ENCODE data around the gene TSPEAR.
"Not testable (repeated sequence)": the region's sequence is repeated elsewhere in the genome, so short reads cannot be mapped to it uniquely, and the experiment has no call there.

TSPEAR gene

DNA sequence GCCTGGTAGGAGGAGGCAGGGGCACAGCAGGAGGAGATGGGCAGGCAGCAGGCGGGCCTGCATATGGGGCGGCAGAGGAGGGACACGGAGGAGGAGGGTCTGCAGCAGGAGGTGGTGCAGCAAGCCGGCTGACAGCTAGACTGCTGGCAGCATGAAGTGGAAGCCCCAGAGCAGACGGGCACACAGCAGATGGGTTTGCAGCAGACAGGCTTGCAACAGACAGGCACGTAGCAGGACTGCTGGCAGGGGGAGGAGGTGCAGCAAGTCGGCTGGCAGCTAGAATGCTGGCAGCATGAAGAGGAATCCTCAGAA, 131.6 kb downstream of the TSPEAR start:
- DNase-seq: no peak
- peaks cover 22% of the 10 kb centered on the region for H3K9me3 Mint-ChIP-seq
- H3K27ac Mint-ChIP-seq: no peak overlapping the region
- no peaks in the 10 kb centered on the region for H3K36me3 Mint-ChIP-seq (ENCODE audit: low read depth)
- peaks cover 5% of the 10 kb centered on the region for H3K27me3 Mint-ChIP-seq
- no peak overlapping the region for H3K4me3 Mint-ChIP-seq
- H3K4me1 Mint-ChIP-seq (ENCODE audit: low read depth): peaks cover 15% of the 10 kb centered on the region

DNA sequence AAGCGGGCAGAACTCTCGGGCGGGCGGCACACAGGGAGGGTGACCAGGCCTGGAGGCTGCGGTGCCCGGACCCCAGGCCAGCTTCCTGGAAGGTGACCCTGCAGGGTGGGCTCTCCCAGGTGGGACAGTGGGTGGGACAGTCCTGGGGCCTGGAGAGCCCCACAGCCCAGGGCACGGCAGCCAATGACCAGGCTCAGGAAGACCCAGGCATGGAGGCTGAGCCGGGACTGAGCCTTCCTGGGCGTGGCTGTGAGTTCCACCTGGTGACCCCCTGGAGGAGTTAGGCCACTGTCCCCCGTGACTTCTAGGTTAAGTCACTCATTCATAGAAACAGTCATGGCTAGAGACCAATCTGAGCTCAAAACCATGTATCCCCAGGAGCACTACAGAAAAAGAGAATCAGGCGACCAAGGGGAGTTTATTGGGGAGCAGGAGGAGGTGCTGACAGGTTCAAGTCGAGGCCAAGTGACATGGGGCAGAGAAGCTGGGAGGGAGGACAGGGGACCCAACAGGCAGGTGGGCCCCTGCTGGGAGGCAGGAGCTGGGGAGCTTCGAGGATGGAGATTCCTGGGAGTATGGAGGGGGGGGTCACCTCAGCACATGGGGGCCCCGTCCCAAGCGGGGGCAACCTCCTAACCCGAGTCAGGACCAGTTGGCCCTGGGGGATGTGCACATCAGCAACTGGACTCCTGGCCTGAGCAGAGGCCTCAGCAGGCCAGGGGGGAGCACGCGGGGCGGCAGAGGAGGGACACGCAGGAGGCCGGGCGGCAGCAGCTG, 132.1 kb downstream of the TSPEAR start:
- H3K4me1 Mint-ChIP-seq (ENCODE audit: low read depth): peaks cover 19% of the 10 kb centered on the region

DNA sequence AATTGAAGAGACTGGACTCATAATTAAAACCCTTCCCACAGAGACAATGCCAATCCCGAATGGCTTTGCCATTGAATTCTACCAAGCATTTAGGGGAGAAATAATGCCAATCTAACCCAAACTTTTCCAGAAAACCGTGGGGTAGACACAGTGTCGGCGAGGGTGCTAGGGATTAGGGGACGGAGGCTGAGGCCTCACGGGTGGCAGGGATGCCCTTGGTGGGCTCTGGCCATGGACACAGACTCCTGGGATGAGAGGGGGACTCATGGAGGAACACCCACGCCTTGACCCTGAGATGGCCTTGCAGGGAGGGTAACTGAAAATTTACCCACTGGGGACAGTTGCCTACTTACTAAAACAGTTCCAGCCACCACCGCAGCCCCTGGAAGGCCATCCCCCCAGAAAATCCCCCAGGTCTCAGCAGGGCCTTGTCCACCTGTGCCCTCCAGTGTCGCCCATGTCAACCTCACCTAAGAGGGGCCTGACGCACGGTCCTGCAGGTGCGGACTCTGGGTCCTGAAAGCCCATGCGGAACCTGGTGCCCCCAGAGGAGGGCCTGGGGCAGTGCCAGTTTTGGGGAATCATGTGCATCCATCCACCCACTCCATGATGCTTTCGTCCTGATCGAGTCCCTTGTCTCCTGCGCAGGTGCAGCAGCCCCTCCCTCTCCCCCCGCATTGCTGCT, 132.9 kb downstream of the TSPEAR start:
- H3K27ac Mint-ChIP-seq: no peak overlapping the region
- peaks cover 22% of the 10 kb centered on the region for H3K9me3 Mint-ChIP-seq
- H3K4me3 Mint-ChIP-seq: no peak overlapping the region
- peaks cover 9% of the 10 kb centered on the region for H3K27me3 Mint-ChIP-seq
- no peaks in the 10 kb centered on the region for H3K36me3 Mint-ChIP-seq (ENCODE audit: low read depth)
- peaks cover 12% of the 10 kb centered on the region for H3K4me1 Mint-ChIP-seq (ENCODE audit: low read depth)
- DNase-seq: peak; percentile 5

More for the DNA sequence above, 132.1 kb downstream of the TSPEAR start:
- Mint-ChIP-seq H3K9me3 (peaks cover 22% of the 10 kb centered on the region), H3K27me3 (peaks cover 9% of the 10 kb centered on the region), H3K4me3 (no peak overlapping the region), H3K36me3 (ENCODE audit: low read depth) (no peaks in the 10 kb centered on the region), H3K27ac (no peak overlapping the region)
- peak; percentile 14 for DNase-seq

DNA sequence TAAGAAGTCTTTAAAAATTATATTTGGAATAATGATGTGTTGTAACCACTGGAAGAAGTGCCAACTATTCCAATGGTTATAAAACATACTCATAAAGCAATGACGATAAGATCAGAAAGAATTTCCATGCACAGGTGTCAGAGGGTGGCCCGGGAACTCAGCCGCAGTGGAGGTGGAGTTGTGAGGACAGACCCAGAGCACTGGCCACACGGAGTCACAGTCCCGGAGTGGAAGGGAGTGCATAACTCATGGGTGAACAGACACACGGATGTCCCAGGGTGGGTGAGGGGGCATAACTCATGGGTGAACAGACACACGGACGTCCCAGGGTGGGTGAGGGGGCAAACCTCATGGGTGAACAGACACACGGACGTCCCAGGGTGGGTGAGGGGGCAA, 135.3 kb downstream of the TSPEAR start:
- Mint-ChIP-seq H3K4me1 (ENCODE audit: low read depth) (peaks cover 9% of the 10 kb centered on the region), H3K36me3 (ENCODE audit: low read depth) (no peaks in the 10 kb centered on the region), H3K9me3 (peaks cover 12% of the 10 kb centered on the region), H3K27ac (no peak overlapping the region), H3K4me3 (no peak overlapping the region), H3K27me3 (peaks cover 12% of the 10 kb centered on the region)
- peak; percentile 5 for DNase-seq

DNA sequence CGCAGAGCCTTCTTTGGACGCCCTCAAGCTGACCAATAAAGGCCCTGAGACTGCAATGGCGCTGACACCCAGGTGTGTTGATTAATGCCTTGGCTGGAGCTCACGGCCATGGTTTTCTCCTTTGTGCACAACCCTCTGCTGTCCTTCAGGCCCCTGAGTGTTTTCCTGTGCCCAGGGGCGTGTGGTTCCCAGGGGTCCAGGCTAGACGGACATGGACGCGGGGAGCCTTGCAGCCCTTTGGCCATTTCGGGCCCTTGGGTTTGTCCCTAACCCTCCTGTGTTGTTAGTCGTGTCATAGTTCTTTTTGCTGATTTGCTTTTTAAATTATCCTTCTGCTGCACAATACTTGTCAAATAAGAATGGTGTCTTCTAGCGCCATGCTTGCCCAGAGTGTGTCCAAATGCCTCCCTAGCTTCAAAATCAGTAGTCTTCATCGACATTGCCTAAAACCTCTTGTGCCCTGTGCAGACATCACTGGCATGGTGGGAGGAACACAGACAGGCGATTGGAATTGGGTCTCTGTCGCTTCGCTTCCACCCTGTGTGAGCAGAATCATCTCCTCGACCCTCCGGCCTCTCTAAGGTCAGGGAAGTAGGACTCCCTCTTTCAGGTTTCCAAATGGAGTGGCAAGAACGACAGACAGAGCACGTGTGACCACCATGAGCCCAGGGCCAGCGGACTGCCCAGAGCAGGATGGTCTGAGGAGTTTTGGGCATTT, 135.9 kb downstream of the TSPEAR start:
- peaks cover 12% of the 10 kb centered on the region for H3K27me3 Mint-ChIP-seq
- no peak overlapping the region for H3K27ac Mint-ChIP-seq
- H3K36me3 Mint-ChIP-seq (ENCODE audit: low read depth): no peaks in the 10 kb centered on the region
- DNase-seq: peak; percentile 22
- peaks cover 9% of the 10 kb centered on the region for H3K4me1 Mint-ChIP-seq (ENCODE audit: low read depth)
- H3K9me3 Mint-ChIP-seq: peaks cover 11% of the 10 kb centered on the region
- H3K4me3 Mint-ChIP-seq: no peak overlapping the region

DNA sequence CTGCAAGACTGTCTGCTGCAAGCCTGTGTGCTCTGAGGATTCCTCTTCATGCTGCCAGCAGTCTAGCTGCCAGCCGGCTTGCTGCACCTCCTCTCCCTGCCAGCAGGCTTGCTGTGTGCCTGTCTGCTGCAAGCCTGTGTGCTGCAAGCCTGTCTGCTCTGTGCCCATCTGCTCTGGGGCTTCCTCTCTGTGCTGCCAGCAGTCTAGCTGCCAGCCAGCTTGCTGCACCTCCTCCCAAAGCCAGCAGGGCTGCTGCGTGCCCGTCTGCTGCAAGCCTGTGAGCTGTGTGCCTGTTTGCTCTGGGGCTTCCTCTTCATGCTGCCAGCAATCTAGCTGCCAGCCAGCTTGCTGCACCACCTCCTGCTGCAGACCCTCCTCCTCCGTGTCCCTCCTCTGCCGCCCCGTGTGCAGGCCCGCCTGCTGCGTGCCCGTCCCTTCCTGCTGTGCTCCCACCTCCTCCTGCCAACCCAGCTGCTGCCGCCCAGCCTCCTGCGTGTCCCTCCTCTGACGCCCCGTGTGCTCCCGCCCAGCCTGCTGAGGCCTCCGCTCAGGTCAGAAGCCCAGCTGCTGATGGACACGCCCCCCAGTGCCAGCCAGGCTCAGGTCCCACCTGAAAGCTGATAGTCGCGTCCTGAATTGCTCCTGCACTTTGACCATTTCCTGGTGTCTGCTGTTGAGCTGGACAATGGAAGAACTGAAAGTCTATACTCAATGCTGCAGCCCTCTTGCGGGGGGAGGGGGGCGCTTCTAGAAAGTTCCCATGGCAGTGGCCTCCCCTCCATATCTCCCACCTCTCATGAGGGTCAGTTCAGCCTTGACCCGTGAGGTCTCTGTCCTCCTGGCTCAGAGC, 136.7 kb downstream of the TSPEAR start:
- H3K4me1 Mint-ChIP-seq (ENCODE audit: low read depth): peaks cover 7% of the 10 kb centered on the region
- peaks cover 9% of the 10 kb centered on the region for H3K27me3 Mint-ChIP-seq
- peak; percentile 28 for DNase-seq
- H3K4me3 Mint-ChIP-seq: no peak overlapping the region
- peaks cover 11% of the 10 kb centered on the region for H3K9me3 Mint-ChIP-seq
- no peaks in the 10 kb centered on the region for H3K36me3 Mint-ChIP-seq (ENCODE audit: low read depth)
- no peak overlapping the region for H3K27ac Mint-ChIP-seq

DNA sequence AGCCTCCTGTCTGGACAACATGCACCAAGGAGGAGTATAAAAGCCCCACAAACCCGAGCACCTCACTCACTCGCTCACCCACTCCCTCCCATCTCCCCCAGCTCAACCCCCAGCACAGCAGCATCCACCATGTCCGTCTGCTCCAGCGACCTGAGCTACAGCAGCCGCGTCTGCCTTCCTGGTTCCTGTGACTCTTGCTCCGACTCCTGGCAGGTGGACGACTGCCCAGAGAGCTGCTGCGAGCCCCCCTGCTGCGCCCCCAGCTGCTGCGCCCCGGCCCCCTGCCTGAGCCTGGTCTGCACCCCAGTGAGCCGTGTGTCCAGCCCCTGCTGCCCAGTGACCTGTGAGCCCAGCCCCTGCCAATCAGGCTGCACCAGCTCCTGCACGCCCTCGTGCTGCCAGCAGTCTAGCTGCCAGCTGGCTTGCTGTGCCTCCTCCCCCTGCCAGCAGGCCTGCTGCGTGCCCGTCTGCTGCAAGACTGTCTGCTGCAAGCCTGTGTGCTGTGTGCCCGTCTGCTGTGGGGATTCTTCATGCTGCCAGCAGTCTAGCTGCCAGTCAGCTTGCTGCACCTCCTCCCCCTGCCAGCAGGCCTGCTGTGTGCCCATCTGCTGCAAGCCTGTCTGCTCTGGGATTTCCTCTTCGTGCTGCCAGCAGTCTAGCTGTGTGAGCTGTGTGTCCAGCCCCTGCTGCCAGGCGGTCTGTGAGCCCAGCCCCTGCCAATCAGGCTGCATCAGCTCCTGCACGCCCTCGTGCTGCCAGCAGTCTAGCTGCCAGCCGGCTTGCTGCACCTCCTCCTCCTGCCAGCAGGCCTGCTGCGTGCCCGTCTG, 137.5 kb downstream of the TSPEAR start, which contains the start of gene KRTAP10-4:
Gene KRTAP10-4 (plus strand): TSS at position 100 of the 827 bp plus-strand sequence. CDS start 30 bp downstream, at position 130.
- not testable (repeated sequence) for H3K4me1 Mint-ChIP-seq (ENCODE audit: low read depth); H3K27me3 Mint-ChIP-seq; H3K4me3 Mint-ChIP-seq; H3K27ac Mint-ChIP-seq; H3K36me3 Mint-ChIP-seq (ENCODE audit: low read depth)
- peaks cover 11% of the 10 kb centered on the region for H3K9me3 Mint-ChIP-seq
- peak; percentile 20 for DNase-seq

DNA sequence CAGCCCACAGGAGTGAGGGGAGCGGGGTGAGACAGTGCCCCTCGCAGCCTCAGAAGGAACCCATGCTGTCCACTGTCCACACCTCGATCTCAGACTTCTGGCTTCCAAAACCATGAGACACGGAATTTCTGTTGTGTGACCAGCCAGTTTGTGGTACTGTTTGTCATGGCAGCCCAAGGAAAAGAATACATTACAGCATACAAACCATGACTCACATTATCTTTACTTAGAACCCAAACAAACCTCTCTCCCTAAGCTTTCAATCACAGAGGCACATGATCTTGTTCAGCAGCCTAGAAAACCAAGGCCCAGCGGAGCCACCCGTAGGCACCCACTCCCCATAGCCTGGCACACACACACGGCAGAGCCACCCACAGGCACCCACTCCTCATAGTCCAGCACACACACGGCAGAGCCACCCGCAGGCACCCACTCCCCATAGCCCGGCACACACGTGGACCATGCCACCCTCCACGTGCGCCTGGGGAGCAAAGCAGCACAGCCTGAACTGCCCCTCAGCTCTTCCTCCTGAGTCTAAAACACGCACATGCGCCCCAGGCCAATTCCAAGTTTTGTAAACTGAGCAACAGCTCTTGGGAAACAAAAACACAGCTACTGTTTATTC, 138.3 kb downstream of the TSPEAR start:
- peak; percentile 13 for DNase-seq
- H3K36me3 Mint-ChIP-seq (ENCODE audit: low read depth): no peaks in the 10 kb centered on the region
- peaks cover 9% of the 10 kb centered on the region for H3K27me3 Mint-ChIP-seq
- no peak overlapping the region for H3K4me3 Mint-ChIP-seq
- H3K4me1 Mint-ChIP-seq (ENCODE audit: low read depth): peaks cover 7% of the 10 kb centered on the region
- H3K9me3 Mint-ChIP-seq: peaks cover 11% of the 10 kb centered on the region
- H3K27ac Mint-ChIP-seq: no peak overlapping the region

DNA sequence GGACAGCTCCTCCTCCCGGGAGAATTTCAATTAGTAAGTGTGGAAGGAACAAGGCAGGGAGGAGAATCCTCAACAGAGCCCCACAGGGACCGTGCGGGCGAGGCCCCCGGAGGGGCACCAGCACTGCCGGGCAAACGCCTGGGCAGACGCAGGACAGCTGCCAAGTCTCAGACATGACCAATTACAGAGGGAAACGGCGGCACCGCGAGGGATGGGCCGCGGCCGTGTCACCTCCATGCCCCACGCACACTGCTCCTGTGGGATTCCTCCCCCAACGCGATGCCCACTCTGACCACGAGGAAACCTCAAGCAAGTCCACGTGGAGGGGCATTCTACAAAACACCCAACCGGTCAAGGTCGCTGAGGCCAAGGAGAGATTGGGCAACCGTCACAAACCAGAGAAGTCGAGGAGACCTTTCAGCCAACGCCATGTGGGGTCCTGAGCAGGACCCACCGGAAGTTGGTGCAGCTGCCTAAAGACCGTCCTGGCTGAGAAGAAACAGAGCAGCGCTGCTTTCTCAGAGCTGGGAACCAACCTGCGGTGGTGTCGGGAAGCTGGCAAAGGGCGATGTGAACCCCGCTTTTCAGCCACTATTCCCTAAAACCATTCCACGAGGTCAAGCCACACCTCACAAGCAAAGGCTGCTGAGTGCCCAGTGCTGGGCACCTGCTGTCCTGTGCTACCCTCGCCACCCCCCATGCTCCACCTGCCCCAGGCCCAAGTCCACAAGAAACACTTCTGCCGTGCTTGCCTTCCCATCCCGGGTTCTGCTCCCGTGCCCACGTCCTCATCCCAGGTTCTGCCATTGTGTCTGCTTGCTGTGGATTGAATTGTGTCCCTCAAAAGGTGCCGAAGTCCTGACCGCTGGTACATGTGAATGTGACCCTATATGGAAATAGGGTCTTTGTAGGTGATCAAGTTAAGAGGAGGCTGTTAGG, 139.3 kb downstream of the TSPEAR start:
- H3K4me1 Mint-ChIP-seq (ENCODE audit: low read depth): peaks cover 7% of the 10 kb centered on the region
- peaks cover 9% of the 10 kb centered on the region for H3K27me3 Mint-ChIP-seq
- H3K4me3 Mint-ChIP-seq: no peak overlapping the region
- DNase-seq: peak; percentile 6
- H3K9me3 Mint-ChIP-seq: peaks cover 6% of the 10 kb centered on the region
- H3K27ac Mint-ChIP-seq: no peak overlapping the region
- H3K36me3 Mint-ChIP-seq (ENCODE audit: low read depth): no peaks in the 10 kb centered on the region

DNA sequence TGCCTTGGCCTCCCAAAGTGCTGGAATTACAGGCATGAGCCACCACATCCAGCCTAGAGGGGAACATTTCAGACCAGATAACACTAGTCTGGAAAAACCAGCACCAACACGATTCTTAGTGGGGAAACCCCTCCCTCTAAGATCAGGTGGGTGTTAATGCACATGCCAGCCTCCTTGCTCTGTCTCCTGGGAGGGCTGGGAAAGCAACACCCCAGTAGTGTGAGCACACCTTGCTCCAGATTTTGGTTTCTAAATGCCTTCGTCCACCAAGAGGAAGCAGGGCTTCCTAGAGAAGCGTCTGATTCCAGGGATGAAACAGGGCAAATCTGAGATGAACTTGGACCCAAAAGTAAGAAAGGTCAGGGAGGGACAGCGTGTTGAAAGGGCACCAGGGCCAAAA, 140.1 kb downstream of the TSPEAR start:
- H3K36me3 Mint-ChIP-seq (ENCODE audit: low read depth): no peaks in the 10 kb centered on the region
- H3K27me3 Mint-ChIP-seq: peaks cover 9% of the 10 kb centered on the region
- no peaks in the 10 kb centered on the region for H3K9me3 Mint-ChIP-seq
- H3K27ac Mint-ChIP-seq: no peak overlapping the region
- peaks cover 7% of the 10 kb centered on the region for H3K4me1 Mint-ChIP-seq (ENCODE audit: low read depth)
- DNase-seq: peak; percentile 2
- H3K4me3 Mint-ChIP-seq: no peak overlapping the region

DNA sequence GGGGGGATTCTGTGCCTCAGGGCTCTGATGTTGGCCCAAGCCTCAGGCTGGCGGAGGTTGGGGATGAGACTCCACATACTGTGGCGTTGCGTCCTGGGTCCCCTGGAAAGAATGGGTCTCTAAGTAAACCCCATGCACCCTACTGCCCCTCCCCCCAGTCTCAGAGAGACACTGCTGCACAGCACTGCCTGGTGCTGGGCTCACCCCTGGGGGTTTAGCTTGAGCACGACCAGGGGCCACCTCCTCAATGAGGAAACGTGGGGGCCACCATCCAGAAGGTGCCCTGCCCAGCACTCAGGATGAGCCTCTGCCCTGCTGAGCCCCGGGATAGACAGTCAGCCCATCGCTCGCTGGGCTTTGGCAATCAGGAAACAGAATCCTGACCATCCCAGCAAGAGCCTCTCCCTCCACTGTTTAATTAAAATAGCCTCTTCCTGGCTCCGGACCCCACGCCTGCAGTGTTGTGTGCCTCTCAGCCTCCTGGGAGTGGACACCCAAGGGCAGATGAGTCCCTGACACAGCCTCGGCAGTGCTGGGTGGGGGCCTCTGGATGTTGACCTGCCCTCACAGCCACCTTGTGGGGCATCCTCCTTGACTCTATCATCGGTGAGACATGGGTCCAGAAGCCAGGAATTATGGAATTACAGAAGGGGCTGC, 141.4 kb downstream of the TSPEAR start:
- DNase-seq: peak; percentile 2
- Mint-ChIP-seq H3K36me3 (ENCODE audit: low read depth) (no peaks in the 10 kb centered on the region), H3K27ac (no peak overlapping the region), H3K27me3 (peaks cover 9% of the 10 kb centered on the region), H3K9me3 (no peaks in the 10 kb centered on the region), H3K4me1 (ENCODE audit: low read depth) (peaks cover 13% of the 10 kb centered on the region), H3K4me3 (no peak overlapping the region)
